Neuronal stem cell (in vitro differentiated cells): Measurements from ENCODE around the gene SLC2A9.

Source experiments
- DNase-seq: peaks from one replicate; pipeline ENCODE4 v3.0.0-alpha.2; 2013; ENCODE audit warnings: low spot score
- H2AFZ ChIP-seq: one replicate; pipeline ENCODE4 v1.6.1; 2013; ENCODE audit warnings: mild to moderate bottlenecking, low read length, inconsistent platforms
- H2AK5ac ChIP-seq: 2 replicates; pipeline ENCODE4 v1.6.1; 2013; ENCODE audit warnings: low read depth, mild to moderate bottlenecking, inconsistent platforms, low read length, moderate library complexity, mixed read lengths
- H2BK120ac ChIP-seq: 2 replicates; pipeline ENCODE4 v1.6.1; 2013; ENCODE audit warnings: low read depth, mild to moderate bottlenecking, inconsistent platforms, low read length, moderate library complexity, mixed read lengths
- H2BK12ac ChIP-seq: one replicate; pipeline ENCODE4 v1.6.1; 2013; ENCODE audit warnings: low read length, inconsistent platforms
- H2BK15ac ChIP-seq: 2 replicates; pipeline ENCODE4 v1.6.1; 2013; ENCODE audit warnings: mild to moderate bottlenecking, low read length, inconsistent platforms, mixed read lengths
- H2BK5ac ChIP-seq: one replicate; pipeline ENCODE4 v1.6.1; 2013; ENCODE audit warnings: inconsistent platforms, mild to moderate bottlenecking, low read length, moderate library complexity
- H3K14ac ChIP-seq: one replicate; pipeline ENCODE4 v1.6.1; 2013; ENCODE audit warnings: low read length, inconsistent platforms
- H3K18ac ChIP-seq: 2 replicates; pipeline ENCODE4 v1.6.1; 2013; ENCODE audit warnings: low read length, inconsistent platforms
- H3K23ac ChIP-seq: 2 replicates; pipeline ENCODE4 v1.6.1; 2013; ENCODE audit warnings: low read depth, mild to moderate bottlenecking, mixed read lengths, low read length, inconsistent platforms; ENCODE audit not compliant: poor library complexity
- H3K27ac ChIP-seq: replicated peaks from 3 replicates; pipeline ENCODE4 v1.5.1; 2013; ENCODE audit warnings: low read length, inconsistent platforms
- H3K27me3 ChIP-seq, 3 experiments: 2 replicates each; pipeline ENCODE4 v1.6.1; 2013; ENCODE audit warnings: low read length in 3 of 3, mild to moderate bottlenecking in 2 of 3, inconsistent platforms in 1 of 3, low read depth in 1 of 3, mixed read lengths in 1 of 3, moderate library complexity in 1 of 3; ENCODE audit not compliant: control insufficient read depth in 3 of 3, insufficient read depth in 3 of 3
- H3K36me3 ChIP-seq, 2 donors: replicated peaks in 1 of 2; 2 replicates each; pipeline ENCODE4 v1.6.1; 2013; ENCODE audit warnings: low read length in 2 of 2; ENCODE audit not compliant: control insufficient read depth in 2 of 2, insufficient read depth in 2 of 2
- H3K4ac ChIP-seq: 2 replicates; pipeline ENCODE4 v1.6.1; 2013; ENCODE audit warnings: inconsistent platforms, mild to moderate bottlenecking, low read length, moderate library complexity
- H3K4me1 ChIP-seq, 2 donors: 1 replicate in 1 of 2; 2 replicates in 1 of 2; pipeline ENCODE4 v1.6.1; 2013; ENCODE audit warnings: low read length in 2 of 2, low read depth in 1 of 2; ENCODE audit not compliant: control insufficient read depth in 2 of 2, insufficient read depth in 1 of 2
- H3K4me2 ChIP-seq: one replicate; pipeline ENCODE4 v1.6.1; 2013; ENCODE audit warnings: mild to moderate bottlenecking, low read length, inconsistent platforms; ENCODE audit not compliant: insufficient read depth, poor library complexity, severe bottlenecking
- H3K4me3 ChIP-seq, 2 donors: 2 replicates each; pipeline ENCODE4 v1.5.1; 2013; ENCODE audit warnings: low read length in 2 of 2, mild to moderate bottlenecking in 2 of 2, inconsistent platforms in 1 of 2, moderate library complexity in 1 of 2
- H3K79me1 ChIP-seq: one replicate; pipeline ENCODE4 v1.6.1; 2013; ENCODE audit warnings: low read depth, mild to moderate bottlenecking, inconsistent platforms, low read length, moderate library complexity
- H3K9ac ChIP-seq: one replicate; pipeline ENCODE4 v1.6.1; 2013; ENCODE audit warnings: mild to moderate bottlenecking, low read depth, low read length, inconsistent platforms; ENCODE audit not compliant: poor library complexity
- H3K9me3 ChIP-seq, 2 donors: replicated peaks in 1 of 2; 2 replicates each; pipeline versions ENCODE3 to v1.6.1; 2013; ENCODE audit warnings: low read length in 2 of 2, mild to moderate bottlenecking in 2 of 2, inconsistent platforms in 1 of 2, low read depth in 1 of 2, mixed read lengths in 1 of 2, moderate library complexity in 1 of 2; ENCODE audit not compliant: control insufficient read depth in 2 of 2, insufficient read depth in 1 of 2
- H4K8ac ChIP-seq: one replicate; pipeline ENCODE4 v1.6.1; 2013; ENCODE audit warnings: low read depth, mild to moderate bottlenecking, inconsistent platforms, low read length, moderate library complexity
- H4K91ac ChIP-seq: one replicate; pipeline ENCODE4 v1.6.1; 2013; ENCODE audit warnings: low read length, low read depth, mild to moderate bottlenecking, inconsistent platforms; ENCODE audit not compliant: poor library complexity
- WGBS, 2 donors: extraction: QIAGEN DNeasy Blood & Tissue Kit; methylation state at CpG; one replicate each; pipeline ENCODE4 v1.1.7; 2013; ENCODE audit warnings: missing lambda C conversion rate in 2 of 2, mixed read lengths in 1 of 2; ENCODE audit not compliant: insufficient read length in 2 of 2, insufficient replicate concordance in 1 of 2; ENCODE audit errors: extremely low coverage in 2 of 2; 5-methylcytosine and 5-hydroxymethylcytosine counted together

The SLC2A9 gene

DNA sequence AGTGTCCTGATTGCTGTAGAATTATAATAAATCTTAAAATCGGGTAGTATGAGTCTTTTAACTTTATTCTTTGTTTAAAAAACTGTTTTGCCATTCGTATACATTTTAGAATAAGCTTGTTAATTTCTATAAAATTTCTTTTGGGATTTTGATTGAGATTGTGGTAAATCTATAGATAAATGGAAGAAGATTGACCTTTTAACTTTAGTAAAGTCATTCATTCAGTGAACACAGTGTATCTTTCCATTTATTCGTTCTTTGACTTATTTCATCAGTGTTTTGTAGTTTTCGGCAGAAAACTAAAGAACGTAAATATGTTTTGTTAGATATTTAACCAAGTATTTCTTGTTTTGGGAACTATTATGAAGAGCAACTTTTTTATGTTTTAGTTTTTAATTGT, 201.0 kb downstream of the SLC2A9 start:
- no peak overlapping the region for H3K9ac ChIP-seq
- no peak overlapping the region for H2BK120ac ChIP-seq
- no peak overlapping the region for H3K18ac ChIP-seq
- no peak overlapping the region for H4K8ac ChIP-seq
- H3K36me3 ChIP-seq = peaks cover 0 to 1% of the 10 kb centered on the region in 2 donors
- no peak overlapping the region for H2BK15ac ChIP-seq
- no peak overlapping the region for H3K14ac ChIP-seq
- no peak for DNase-seq
- H3K4me2 ChIP-seq = no peak overlapping the region
- H3K79me1 ChIP-seq = no peaks in the 10 kb centered on the region
- no peak overlapping the region for H3K27ac ChIP-seq
- no CpG with 5 or more reads among the region's 5 CpGs for WGBS, 2 donors
- H3K23ac ChIP-seq = no peak overlapping the region
- no peak overlapping the region for H3K4ac ChIP-seq
- H2BK12ac ChIP-seq = no peak overlapping the region
- peaks cover 0 to 1% of the 10 kb centered on the region in 2 donors for H3K4me1 ChIP-seq
- H4K91ac ChIP-seq = no peak overlapping the region
- H2AK5ac ChIP-seq = no peak overlapping the region
- no peak overlapping the region for H3K4me3 ChIP-seq
- H3K27me3 ChIP-seq = no peaks in the 10 kb centered on the region
- H2AFZ ChIP-seq = no peak overlapping the region
- H3K9me3 ChIP-seq = no peaks in the 10 kb centered on the region
- no peak overlapping the region for H2BK5ac ChIP-seq

GRCh38 chr4:9816285-9816684, 205.0 kb downstream of the SLC2A9 start:
- Histone ChIP-seq H2BK12ac (no peak overlapping the region), H2AFZ (no peak overlapping the region), H3K4ac (no peak overlapping the region), H3K14ac (no peak overlapping the region), H3K4me3 (no peak overlapping the region), H3K9ac (no peak overlapping the region), H3K36me3 (peaks cover 0 to 1% of the 10 kb centered on the region in 2 donors), H3K4me2 (no peak overlapping the region), H3K4me1 (peaks cover 0 to 1% of the 10 kb centered on the region in 2 donors), H3K9me3 (no peaks in the 10 kb centered on the region), H2BK120ac (no peak overlapping the region), H2BK5ac (no peak overlapping the region), H3K18ac (no peak overlapping the region), H3K79me1 (no peaks in the 10 kb centered on the region), H2BK15ac (no peak overlapping the region), H3K23ac (no peak overlapping the region), H4K91ac (no peak overlapping the region), H4K8ac (no peak overlapping the region), H2AK5ac (no peak overlapping the region), H3K27me3 (no peaks in the 10 kb centered on the region), H3K27ac (no peak overlapping the region)
- no peak for DNase-seq
- no CpG with 5 or more reads among the region's 3 CpGs for WGBS, 2 donors

DNA sequence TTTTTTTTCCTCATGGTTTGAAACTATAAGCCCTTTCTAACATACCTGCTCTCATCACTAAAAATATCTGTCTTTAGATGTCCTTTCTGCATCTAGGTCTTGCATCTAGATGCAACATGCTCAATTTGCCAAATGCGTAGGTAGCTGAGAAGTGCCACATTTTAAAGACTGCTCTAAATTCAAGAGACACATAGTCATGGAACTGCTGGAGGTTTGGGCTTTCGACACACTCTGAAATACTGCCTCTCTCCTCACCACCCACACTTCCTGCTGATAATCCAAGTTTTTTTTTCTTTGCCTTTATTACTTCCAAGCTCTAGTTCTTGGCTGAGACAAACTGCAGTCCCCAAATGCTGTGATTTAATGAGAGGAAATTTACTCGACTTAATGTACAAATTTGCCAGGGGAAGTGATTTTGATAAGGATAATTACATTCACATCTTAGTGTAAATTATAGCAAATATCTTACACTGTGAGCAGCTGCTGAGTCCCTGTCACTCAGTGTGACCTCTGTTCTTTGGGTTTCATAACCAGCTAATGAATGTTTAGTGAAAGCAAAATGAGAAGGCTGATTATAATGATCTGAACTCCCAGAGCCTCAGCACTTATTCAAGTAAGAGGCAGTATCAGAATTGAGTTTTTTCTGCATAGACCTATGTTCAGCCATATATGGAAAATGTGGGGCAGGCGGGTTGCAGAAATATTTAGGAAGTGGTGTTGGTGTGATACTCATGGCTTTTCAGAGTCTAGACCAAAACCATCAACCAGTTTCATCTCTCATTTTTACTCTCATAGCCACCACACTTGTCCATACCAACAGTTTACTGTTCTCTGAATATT, 208.6 kb downstream of the SLC2A9 start:
- no CpG with 5 or more reads among the region's 4 CpGs for WGBS, 2 donors
- no peak overlapping the region for H2BK5ac ChIP-seq

DNA sequence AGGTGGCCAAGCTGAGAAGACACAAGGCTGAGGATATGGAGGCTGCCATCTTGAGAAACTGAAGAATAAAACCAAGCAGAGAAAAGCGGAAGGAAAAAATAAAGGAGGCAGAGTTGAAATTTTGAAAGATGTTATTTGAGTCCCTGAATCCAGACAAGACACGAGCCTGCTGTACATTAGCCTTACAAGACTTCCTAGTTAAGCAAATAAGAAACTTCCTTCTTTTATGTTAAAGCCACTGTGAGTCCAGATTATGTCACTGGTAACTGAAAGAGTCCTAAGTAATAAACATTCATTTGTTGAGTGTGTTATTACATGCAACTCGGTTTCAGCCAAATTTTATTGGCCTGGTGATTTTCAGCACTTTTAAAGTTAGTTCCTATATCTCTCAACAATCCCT, 209.5 kb downstream of the SLC2A9 start:
- H2BK12ac ChIP-seq = no peak overlapping the region
- H3K27ac ChIP-seq = no peak overlapping the region
- H3K36me3 ChIP-seq = no peaks in the 10 kb centered on the region
- no peak overlapping the region for H3K4me3 ChIP-seq
- H3K9ac ChIP-seq = no peak overlapping the region
- no peak overlapping the region for H3K4ac ChIP-seq
- H3K79me1 ChIP-seq = no peaks in the 10 kb centered on the region
- no peaks in the 10 kb centered on the region for H3K4me1 ChIP-seq
- no peak overlapping the region for H2BK120ac ChIP-seq
- H2BK15ac ChIP-seq = no peak overlapping the region
- no peak overlapping the region for H2AFZ ChIP-seq
- H4K8ac ChIP-seq = no peak overlapping the region
- no peak for DNase-seq
- no peak overlapping the region for H3K4me2 ChIP-seq
- H3K18ac ChIP-seq = no peak overlapping the region
- H2BK5ac ChIP-seq = no peak overlapping the region
- H2AK5ac ChIP-seq = no peak overlapping the region
- no peak overlapping the region for H3K14ac ChIP-seq
- no peak overlapping the region for H4K91ac ChIP-seq
- no peak overlapping the region for H3K23ac ChIP-seq
- no peaks in the 10 kb centered on the region for H3K27me3 ChIP-seq
- WGBS, 2 donors = no CpG with 5 or more reads among the region's 3 CpGs
- no peaks in the 10 kb centered on the region for H3K9me3 ChIP-seq

More for the DNA sequence above, 208.6 kb downstream of the SLC2A9 start:
- Histone ChIP-seq H2BK12ac (no peak overlapping the region), H3K14ac (no peak overlapping the region), H3K4me2 (no peak overlapping the region), H3K36me3 (peaks cover 0 to under 1% of the 10 kb centered on the region in 2 donors), H3K4me3 (no peak overlapping the region), H3K9me3 (no peaks in the 10 kb centered on the region), H3K79me1 (no peaks in the 10 kb centered on the region), H4K91ac (no peak overlapping the region), H3K27me3 (no peaks in the 10 kb centered on the region), H3K18ac (no peak overlapping the region), H2BK15ac (no peak overlapping the region), H2BK120ac (no peak overlapping the region), H3K23ac (no peak overlapping the region), H4K8ac (no peak overlapping the region), H3K9ac (no peak overlapping the region), H2AFZ (no peak overlapping the region), H3K27ac (no peak overlapping the region), H3K4me1 (peaks cover 0 to under 1% of the 10 kb centered on the region in 2 donors), H3K4ac (no peak overlapping the region), H2AK5ac (no peak overlapping the region)
- DNase-seq = no peak
